HEK293 (cell line): ENCODE results near the gene ABLIM3.

Source experiments
- REST ChIP-seq: fragments of 450-650 bp; formaldehyde crosslinking; IDR thresholded peaks from 2 replicates; pipeline ENCODE4 v1.5.1; 2016; ENCODE audit warnings: missing biosample characterization, missing genetic modification characterization
- TCF7L2 ChIP-seq: IDR thresholded peaks from 2 replicates; pipeline ENCODE4 v1.6.1; 2011; ENCODE audit warnings: low read depth, mild to moderate bottlenecking, inconsistent platforms, low read length, moderate library complexity, borderline replicate concordance
- TF ChIP-seq, protein P1 (sequence below): fragments of 450-650 bp; formaldehyde crosslinking; IDR thresholded peaks from 2 replicates; pipeline ENCODE4 v1.5.1; 2016; ENCODE audit warnings: missing biosample characterization, missing genetic modification characterization
- TF ChIP-seq, protein P2 (sequence below): fragments of 450-650 bp; formaldehyde crosslinking; IDR thresholded peaks from 2 replicates; pipeline ENCODE4 v1.5.1; 2016; ENCODE audit warnings: missing biosample characterization, missing genetic modification characterization, low read depth

DNA sequence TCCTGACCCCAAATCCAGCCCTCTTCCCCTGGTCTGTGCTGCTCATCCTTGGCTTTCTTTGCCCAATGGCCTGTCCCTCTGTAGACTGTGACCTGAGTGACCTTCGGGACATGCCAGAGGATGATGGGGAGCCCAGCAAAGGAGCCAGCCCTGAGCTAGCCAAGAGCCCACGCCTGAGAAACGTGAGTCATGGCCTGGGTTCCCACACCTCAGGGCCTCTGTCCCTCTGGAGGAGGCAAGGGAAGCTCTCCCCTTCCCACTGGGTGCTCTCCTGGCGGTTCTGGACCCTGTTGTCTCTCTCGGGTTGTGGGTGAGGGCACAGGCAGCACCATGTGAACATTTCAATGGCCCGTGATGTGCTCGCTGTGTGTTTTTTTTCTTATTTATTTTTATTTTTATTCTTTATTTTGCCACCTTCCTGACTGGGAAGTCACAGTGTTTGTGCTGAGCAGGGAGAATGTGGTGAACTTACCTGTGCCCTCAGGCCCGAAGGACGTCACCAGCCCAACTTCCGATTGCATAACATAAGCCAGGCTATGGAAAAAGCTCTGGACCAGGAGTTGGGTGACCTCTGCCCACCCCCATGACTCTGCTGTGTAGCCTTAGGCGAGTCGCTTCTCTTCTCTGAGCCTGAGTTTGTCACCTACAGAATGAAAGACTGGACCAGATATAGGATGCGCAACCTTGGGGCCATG lies 159.9 kb downstream of the ABLIM3 start:
- TF ChIP-seq, protein P1, sequence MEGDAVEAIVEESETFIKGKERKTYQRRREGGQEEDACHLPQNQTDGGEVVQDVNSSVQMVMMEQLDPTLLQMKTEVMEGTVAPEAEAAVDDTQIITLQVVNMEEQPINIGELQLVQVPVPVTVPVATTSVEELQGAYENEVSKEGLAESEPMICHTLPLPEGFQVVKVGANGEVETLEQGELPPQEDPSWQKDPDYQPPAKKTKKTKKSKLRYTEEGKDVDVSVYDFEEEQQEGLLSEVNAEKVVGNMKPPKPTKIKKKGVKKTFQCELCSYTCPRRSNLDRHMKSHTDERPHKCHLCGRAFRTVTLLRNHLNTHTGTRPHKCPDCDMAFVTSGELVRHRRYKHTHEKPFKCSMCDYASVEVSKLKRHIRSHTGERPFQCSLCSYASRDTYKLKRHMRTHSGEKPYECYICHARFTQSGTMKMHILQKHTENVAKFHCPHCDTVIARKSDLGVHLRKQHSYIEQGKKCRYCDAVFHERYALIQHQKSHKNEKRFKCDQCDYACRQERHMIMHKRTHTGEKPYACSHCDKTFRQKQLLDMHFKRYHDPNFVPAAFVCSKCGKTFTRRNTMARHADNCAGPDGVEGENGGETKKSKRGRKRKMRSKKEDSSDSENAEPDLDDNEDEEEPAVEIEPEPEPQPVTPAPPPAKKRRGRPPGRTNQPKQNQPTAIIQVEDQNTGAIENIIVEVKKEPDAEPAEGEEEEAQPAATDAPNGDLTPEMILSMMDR = no peak
- TF ChIP-seq TCF7L2 = no peak
- no peak for TF ChIP-seq REST (tag by site-specific recombination)
- TF ChIP-seq, protein P2, sequence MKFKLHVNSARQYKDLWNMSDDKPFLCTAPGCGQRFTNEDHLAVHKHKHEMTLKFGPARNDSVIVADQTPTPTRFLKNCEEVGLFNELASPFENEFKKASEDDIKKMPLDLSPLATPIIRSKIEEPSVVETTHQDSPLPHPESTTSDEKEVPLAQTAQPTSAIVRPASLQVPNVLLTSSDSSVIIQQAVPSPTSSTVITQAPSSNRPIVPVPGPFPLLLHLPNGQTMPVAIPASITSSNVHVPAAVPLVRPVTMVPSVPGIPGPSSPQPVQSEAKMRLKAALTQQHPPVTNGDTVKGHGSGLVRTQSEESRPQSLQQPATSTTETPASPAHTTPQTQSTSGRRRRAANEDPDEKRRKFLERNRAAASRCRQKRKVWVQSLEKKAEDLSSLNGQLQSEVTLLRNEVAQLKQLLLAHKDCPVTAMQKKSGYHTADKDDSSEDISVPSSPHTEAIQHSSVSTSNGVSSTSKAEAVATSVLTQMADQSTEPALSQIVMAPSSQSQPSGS (tag by site-specific recombination) = no peak
